ENCODE data around the gene AHCYL2.
"Not testable (repeated sequence)": the region's sequence is repeated elsewhere in the genome, so short reads cannot be mapped to it uniquely, and the experiment has no call there.

Gene AHCYL2

GRCh38 chr7:129295015-129295423, 70.2 kb downstream of the AHCYL2 start:
- no peak for DNase-seq

- peak; percentile 41 to 46 for DNase-seq
Measured at GRCh38 chr7:129298268-129298893, 73.6 kb downstream of the AHCYL2 start.

GRCh38 chr7:129299889-129300288, 75.1 kb downstream of the AHCYL2 start:
- no peak for DNase-seq

- not testable (repeated sequence) for DNase-seq
Measured at GRCh38 chr7:129300299-129300698, 75.5 kb downstream of the AHCYL2 start.

- DNase-seq = no peak
Measured at GRCh38 chr7:129307592-129307991, 82.8 kb downstream of the AHCYL2 start.

GRCh38 chr7:129308047-129308446, 83.2 kb downstream of the AHCYL2 start:
- DNase-seq = no peak

GRCh38 chr7:129311429-129311828, 86.6 kb downstream of the AHCYL2 start:
- no peak for DNase-seq

GRCh38 chr7:129313282-129313681, 88.5 kb downstream of the AHCYL2 start:
- DNase-seq = no peak

GRCh38 chr7:129315960-129316359, 91.1 kb downstream of the AHCYL2 start:
- DNase-seq = no peak

GRCh38 chr7:129317450-129317849, 92.6 kb downstream of the AHCYL2 start:
- no peak for DNase-seq

- DNase-seq = no peak
Measured at GRCh38 chr7:129327076-129327475, 102.2 kb downstream of the AHCYL2 start.

- no peak for DNase-seq
Measured at GRCh38 chr7:129332254-129333035, 107.6 kb downstream of the AHCYL2 start.

GRCh38 chr7:129334473-129334872, 109.6 kb downstream of the AHCYL2 start:
- DNase-seq = no peak

- no peak for DNase-seq
Measured at GRCh38 chr7:129338450-129338849, 113.6 kb downstream of the AHCYL2 start.

- DNase-seq = no peak
Measured at GRCh38 chr7:129341212-129341611, 116.4 kb downstream of the AHCYL2 start.

GRCh38 chr7:129341816-129342806, 117.3 kb downstream of the AHCYL2 start:
- no peak for DNase-seq

- peak in 1 of 2 donors; percentile 56 for DNase-seq
Measured at GRCh38 chr7:129343099-129343700, 118.4 kb downstream of the AHCYL2 start.

- no peak for DNase-seq
Measured at GRCh38 chr7:129347330-129347729, 122.5 kb downstream of the AHCYL2 start.

GRCh38 chr7:129348023-129348740, 123.4 kb downstream of the AHCYL2 start:
- no peak for DNase-seq

- no peak for DNase-seq
Measured at GRCh38 chr7:129351320-129351719, 126.5 kb downstream of the AHCYL2 start.

GRCh38 chr7:129353104-129353503, 128.3 kb downstream of the AHCYL2 start:
- DNase-seq = not testable (repeated sequence)
